ENCODE results near the gene PLCG1. TPM values are rescaled to one million over a fixed set of nuclear protein-coding genes. Genes with fewer than 3 reads are reported as not detected.

PLCG1 gene
- total and polyA plus RNA-seq, 7 donors: 16.0 to 43.1 (median 22.9) TPM

DNA sequence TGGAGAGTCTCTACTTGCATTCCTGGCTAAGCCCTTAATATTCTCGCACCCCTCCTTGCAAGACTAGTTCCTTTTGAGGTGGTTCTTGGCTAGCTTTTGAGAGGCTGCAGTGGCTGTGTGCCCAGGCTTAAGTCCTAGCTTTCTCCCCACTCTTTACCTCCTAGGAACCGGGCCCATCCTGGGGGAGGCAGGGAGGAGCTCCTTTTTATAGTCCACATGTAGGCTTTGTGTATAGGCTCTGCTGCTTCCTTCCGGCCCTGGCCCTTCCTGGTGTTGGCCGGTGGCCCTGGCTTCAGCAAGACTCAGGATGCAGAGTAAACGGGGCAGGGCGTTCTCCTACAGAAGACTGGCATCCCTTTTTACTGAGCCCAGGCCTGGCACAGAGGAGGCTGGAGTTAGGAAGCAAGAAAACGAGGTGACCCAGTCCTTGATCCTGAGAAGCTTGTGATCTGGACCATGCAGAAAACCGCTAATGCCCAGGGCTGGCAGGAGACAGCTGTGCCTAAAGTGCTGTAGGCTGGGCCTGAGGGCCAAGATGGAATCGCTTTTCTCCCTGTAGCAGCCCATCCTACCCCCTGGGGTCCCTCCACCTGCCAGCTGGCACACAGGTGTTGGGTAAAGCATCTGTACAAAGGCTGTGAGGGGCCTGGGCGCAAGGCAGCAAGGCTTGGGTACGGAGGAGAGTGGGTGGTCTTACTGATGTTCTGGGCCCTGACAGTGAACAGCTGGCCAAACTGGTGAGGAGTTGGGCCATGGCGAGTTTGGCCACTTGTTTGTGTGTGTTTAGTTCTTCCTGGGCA lies 8.7 kb downstream of the PLCG1 start:
- H3K4me1 ChIP-seq: peaks cover 81% of the 10 kb centered on the region
- H3K27me3 ChIP-seq (ENCODE audit: insufficient read depth in 3 of 3, low read length in 2 of 3): no peaks in the 10 kb centered on the region
- H3K4me3 ChIP-seq: no peak overlapping the region
- intact Hi-C loops (cut with DNase I): no loop called here
- ATAC-seq: no peak
- DNase-seq: peak; percentile 29 to 50
- no peaks in the 10 kb centered on the region for H3K9me3 ChIP-seq
- H3K27ac ChIP-seq: peak overlapping the region; percentile 76
- TF ChIP-seq, protein P1, sequence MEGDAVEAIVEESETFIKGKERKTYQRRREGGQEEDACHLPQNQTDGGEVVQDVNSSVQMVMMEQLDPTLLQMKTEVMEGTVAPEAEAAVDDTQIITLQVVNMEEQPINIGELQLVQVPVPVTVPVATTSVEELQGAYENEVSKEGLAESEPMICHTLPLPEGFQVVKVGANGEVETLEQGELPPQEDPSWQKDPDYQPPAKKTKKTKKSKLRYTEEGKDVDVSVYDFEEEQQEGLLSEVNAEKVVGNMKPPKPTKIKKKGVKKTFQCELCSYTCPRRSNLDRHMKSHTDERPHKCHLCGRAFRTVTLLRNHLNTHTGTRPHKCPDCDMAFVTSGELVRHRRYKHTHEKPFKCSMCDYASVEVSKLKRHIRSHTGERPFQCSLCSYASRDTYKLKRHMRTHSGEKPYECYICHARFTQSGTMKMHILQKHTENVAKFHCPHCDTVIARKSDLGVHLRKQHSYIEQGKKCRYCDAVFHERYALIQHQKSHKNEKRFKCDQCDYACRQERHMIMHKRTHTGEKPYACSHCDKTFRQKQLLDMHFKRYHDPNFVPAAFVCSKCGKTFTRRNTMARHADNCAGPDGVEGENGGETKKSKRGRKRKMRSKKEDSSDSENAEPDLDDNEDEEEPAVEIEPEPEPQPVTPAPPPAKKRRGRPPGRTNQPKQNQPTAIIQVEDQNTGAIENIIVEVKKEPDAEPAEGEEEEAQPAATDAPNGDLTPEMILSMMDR (IDR thresholded peaks at IDR 0.05): no peak
- no peaks in the 10 kb centered on the region for H3K36me3 ChIP-seq (ENCODE audit: insufficient read depth in 1 of 2, low read depth in 1 of 2)
- WGBS, 3 donors: 37 to 60% (median 42%) methylated on average over 12 of the region's 12 CpGs

DNA sequence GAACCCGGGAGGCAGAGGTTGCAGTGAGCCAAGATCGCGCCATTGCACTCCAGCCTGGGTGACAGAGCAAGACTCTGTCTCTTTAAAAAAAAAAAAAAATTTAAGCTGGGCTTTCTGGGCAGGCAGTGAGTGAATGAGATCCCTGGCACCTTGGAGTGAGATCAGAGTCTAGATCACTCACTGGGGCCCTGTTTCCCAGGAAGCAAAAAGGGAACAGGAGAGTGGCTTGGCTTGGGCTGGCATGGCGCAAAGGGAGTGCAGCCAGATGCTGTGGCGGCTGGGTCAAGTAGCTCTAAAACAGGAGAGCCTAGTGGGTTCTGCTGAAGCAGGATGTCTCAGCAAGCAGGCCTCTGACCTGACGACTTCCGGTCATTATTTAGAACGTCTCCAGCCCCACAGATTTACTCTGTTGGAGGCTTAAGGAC lies 10.4 kb downstream of the PLCG1 start:
- Histone ChIP-seq H3K27ac (peak overlapping the region; percentile 76), H3K9me3 (no peaks in the 10 kb centered on the region), H3K36me3 (ENCODE audit: insufficient read depth in 1 of 2, low read depth in 1 of 2) (no peaks in the 10 kb centered on the region), H3K4me3 (no peak overlapping the region), H3K27me3 (ENCODE audit: insufficient read depth in 3 of 3, low read length in 2 of 3) (no peaks in the 10 kb centered on the region), H3K4me1 (peaks cover 75% of the 10 kb centered on the region)
- WGBS, 3 donors: 31 to 52% (median 34%) methylated on average over 8 of the region's 8 CpGs
- peak; percentile 45 to 78 for DNase-seq
- TF ChIP-seq, protein P1 (IDR thresholded peaks at IDR 0.05): no peak
- peak; percentile 76 to 87 (median 86) for ATAC-seq
- intact Hi-C loops (cut with DNase I): no loop called here

DNA sequence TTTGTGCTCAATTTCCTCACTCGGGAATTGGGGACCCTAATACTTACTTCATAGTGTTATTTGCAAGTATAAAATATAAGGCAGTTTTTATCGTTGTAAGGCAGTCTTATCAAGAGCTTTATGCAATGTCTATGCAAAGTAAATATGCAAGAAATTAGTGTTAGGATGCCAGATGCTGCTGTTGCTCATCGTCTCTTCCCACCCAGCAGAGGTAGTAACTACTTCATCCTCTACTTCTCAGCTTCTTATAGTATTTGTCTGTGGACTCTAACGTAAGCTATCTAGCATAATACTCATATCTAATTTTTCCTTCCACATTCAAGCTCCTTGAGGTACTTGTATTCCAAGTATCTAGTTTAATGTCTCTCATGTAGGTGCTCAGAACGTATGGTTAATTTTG lies 11.6 kb downstream of the PLCG1 start:
- Histone ChIP-seq H3K4me3 (no peak overlapping the region), H3K27ac (peak overlapping the region; percentile 76), H3K4me1 (peaks cover 82% of the 10 kb centered on the region), H3K27me3 (ENCODE audit: insufficient read depth in 3 of 3, low read length in 2 of 3) (no peaks in the 10 kb centered on the region), H3K9me3 (no peaks in the 10 kb centered on the region), H3K36me3 (ENCODE audit: insufficient read depth in 1 of 2, low read depth in 1 of 2) (no peaks in the 10 kb centered on the region)
- TF ChIP-seq, protein P1 (IDR thresholded peaks at IDR 0.05): no peak
- no peak for ATAC-seq
- 77 to 78% (median 77%) methylated on average over 5 of the region's 5 CpGs for WGBS, 3 donors
- intact Hi-C loops (cut with DNase I): no loop called here
- DNase-seq: no peak

DNA sequence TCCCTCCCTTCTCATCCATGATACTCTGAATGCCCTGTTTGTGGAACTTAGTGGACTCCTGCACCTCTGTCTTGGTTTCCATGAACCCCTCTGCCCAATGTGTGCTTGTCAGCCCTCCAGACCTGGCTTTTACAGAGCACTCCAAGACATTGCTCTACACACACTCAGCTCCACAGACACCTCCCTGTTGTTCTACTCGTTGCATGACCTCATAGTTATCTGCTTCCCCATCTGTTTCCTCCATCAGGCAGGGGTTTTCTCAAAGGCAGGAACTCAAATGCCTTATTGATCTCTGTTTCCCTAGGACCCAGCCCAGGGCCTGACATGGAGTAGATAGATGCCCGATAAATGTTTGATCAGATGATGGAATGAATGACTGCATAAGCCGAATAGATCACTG lies 13.3 kb downstream of the PLCG1 start:
- intact Hi-C loops (cut with DNase I): no loop called here
- TF ChIP-seq, protein P1 (IDR thresholded peaks at IDR 0.05): no peak
- no peaks in the 10 kb centered on the region for H3K9me3 ChIP-seq
- H3K27me3 ChIP-seq (ENCODE audit: insufficient read depth in 3 of 3, low read length in 2 of 3): no peaks in the 10 kb centered on the region
- peak overlapping the region; percentile 46 for H3K27ac ChIP-seq
- H3K36me3 ChIP-seq (ENCODE audit: insufficient read depth in 1 of 2, low read depth in 1 of 2): no peaks in the 10 kb centered on the region
- peaks cover 91% of the 10 kb centered on the region for H3K4me1 ChIP-seq
- DNase-seq: peak in 1 of 2 donors; percentile 6
- 50 to 66% (median 55%) methylated on average over 3 of the region's 3 CpGs for WGBS, 3 donors
- no peak overlapping the region for H3K4me3 ChIP-seq
- no peak for ATAC-seq
